CD4-positive, alpha-beta T cell treated with Interleukin-15 for 4 hours (primary cell): ENCODE data around the gene METTL13.
A peak's percentile ranks its signal among the peaks of the same experiment; 100 is the strongest.

Source experiments
- DNase-seq: peaks from one replicate; pipeline ENCODE4 v3.0.0-alpha.2; 2020; ENCODE audit warnings: low spot score

METTL13 gene

DNA sequence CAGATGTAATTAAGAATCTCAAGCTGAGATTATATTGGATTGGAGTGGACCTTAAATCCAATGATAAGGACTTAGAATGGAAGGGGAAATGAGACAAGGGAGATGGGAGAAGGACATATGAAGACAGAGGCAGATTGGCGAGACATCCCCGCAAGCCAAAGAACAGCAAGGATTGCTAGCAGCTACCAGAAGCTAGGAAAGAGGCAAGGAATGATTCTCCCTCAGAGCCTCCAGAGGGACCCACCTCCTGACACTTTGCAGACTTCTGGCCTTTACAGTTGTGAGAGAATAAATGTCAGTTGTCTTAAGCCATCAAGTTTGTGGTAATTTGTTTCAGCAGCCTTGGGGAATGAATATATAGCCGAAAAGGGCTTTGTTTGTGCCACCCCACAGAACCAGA, 20.7 kb downstream of the METTL13 start:
- DNase-seq, result no peak

DNA sequence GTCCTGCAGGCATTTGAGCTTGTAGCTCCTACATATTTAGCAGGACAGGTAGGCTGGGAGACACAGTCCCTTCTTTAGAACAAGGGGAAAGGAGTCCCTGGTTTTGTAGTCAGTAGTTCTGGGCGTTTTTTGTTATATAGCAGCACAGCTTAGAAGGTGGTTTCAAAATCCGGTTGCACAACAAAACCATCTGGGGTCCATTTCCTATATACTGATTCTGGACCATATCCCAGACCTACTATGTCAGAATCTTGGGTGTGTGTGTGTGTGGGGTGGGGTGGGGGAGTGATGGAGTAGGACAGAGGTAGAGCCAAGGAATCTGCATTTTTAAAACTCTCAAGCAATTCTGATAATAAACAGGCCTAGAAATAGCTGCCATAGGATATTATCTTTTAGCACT, 21.6 kb downstream of the METTL13 start:
- DNase-seq, result no peak

DNA sequence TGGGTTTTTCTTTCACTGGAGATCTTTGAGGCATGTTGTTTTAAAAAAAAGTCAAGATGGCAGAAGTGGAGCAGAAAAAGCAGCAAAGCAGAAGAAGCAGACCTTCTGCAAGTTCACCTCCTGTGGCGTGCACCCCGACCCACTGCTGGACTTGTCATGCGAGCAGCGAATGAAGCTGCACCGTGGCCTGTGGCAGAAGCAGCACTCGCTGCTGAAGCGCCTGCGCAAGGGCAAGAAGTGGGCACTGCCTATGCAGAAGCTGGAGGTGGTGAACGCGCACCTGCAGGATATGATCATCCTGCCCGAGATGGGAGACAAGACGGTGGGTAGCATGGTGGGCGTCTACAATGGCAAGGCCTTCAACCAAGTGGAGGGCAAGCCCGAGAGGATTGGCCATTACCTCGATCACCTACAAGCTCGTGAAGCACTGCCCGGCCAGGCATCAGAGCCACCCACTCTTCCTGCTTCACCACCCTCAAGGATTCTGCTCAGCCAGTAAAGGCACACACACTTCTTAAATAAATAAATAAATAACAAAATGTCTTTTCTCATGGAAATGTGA, 22.1 kb downstream of the METTL13 start:
- no peak for DNase-seq

DNA sequence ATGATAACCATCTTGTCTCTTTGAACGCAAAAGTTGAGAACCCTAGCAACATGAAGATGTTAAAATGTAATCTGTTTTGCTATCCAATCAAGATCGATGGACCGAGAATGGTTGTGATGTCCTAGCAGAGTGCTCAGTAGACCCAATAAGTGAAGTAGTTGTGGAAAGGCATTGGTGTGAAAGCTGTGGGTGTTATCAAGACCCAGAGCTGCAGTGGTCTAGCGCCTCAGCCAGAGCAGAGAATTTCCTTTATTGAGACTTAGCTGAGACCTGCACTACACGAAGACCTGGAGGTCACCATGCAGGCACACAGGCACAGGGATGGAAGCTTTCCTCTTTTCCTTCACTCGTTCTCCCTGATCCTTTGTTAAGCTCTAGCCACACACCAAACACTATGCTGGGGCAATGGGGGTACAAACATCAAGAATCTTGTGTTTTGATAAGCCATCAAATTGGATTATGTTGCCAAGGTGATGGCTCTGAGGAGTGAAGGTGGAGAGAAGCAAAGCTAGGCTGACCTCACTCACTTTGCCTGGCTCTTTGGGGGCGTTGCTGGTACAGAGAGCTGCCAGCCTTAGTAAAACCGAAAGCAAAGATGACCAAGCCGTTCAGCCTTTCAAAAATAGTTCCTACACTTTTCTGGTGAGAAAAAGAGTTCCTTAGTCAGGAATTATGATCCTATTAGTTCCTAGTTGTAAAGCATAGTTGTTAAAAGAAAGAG, 24.1 kb downstream of the METTL13 start:
- no peak for DNase-seq

DNA sequence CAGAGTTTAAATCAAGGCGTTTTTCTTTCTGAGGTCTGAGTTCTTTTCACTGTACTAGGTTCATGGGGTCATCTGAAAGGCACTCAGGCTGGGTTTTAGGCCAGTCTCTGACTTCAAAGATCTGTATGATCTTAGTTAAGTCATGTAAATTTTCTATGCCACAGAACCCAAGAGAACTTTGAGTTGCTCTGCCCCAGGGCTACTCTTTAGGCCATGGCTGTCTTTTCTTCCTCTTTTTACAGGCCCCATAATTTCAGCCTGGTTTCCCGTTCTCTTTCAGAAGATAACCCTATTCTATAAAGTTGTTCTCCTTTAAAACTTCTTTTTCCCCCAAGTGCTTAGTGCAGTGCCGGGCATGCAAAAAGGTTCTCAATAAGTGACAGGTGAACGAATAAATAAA, 26.1 kb downstream of the METTL13 start:
- DNase-seq, result no peak

DNA sequence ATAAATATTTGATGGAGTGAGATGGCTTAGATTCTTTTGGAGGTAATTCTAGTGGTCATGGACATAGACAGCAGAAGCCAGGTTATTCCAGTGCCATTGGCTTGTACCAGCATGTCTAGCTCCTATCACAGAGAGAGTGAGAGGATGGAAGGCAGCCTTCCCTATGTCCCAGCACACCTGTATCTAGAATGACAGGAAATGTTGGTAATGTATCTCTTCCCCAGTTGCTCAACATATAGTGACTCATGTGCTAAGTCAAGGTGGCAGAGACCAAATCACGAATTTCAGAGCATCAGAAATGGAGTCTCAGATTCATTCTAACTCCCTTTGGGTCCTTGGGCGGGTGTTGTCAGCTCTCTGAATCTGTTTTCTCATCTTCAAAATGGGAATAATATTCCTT, 28.4 kb downstream of the METTL13 start:
- no peak for DNase-seq

DNA sequence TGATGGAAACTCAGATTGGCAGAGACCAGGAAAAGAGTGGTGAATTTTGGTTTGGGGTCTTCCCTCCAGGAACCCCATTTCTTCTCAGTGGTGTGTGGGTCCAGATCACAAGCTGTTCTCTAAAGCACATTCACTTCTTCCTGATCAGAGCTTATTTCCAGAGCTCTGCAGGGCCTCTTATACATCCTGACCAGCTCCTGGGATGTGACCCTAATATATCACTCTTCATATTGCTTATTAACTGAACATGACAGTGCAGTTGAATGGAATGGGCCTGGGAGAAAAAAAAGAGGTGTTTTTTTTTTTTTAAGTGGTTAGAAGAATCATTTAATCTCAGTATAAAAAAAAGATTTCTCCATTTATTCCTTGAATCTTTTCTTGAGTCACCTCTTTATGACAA, 30.2 kb downstream of the METTL13 start:
- DNase-seq, result no peak

DNA sequence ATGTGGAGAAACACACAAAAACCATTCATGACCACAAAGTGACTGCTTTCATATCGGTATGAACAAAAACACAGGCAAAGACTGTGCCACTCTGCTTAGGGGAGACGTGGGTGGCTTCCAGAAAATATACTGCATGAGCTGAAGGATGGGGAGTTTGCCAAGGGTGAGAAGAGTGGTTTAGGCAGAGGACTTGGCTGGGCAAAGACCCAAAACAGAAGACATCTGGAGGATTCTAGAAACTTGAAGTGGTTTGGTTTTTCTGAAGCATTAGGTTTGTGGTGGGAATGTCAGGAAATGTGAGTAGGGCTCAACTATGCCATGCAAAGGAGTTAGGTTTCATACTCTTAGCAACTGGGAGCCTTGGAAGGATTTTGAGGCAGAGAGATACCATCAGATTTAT, 33.2 kb downstream of the METTL13 start:
- DNase-seq, result no peak

DNA sequence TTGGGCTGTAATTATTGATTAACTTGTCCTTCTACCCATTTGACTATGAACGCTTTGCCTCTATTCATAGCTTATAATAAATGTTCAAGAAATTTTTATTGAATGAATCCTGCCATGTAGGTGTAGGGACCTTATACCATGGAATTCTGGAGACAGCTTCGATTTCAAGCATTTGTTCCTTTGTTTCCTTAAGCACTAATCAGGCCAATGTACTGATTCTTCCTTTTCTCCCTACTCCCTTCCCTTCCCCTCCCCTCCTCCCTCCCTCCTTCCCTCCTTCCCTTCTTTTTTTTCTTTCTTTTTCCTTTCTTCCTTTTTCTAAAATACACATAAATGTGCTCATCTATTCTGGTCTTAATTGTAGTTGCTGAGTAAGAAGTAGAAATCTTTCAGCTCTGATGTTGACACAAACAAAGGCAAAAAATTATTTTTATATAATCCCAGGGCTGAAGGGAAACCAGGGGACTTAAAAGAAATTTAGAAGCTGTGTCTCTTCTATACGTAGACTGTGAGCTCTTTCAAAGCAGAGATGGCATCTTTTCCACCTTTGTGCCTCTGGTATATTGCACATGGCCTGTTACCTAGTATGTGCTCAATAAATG, 34.9 kb downstream of the METTL13 start:
- DNase-seq, result no peak

DNA sequence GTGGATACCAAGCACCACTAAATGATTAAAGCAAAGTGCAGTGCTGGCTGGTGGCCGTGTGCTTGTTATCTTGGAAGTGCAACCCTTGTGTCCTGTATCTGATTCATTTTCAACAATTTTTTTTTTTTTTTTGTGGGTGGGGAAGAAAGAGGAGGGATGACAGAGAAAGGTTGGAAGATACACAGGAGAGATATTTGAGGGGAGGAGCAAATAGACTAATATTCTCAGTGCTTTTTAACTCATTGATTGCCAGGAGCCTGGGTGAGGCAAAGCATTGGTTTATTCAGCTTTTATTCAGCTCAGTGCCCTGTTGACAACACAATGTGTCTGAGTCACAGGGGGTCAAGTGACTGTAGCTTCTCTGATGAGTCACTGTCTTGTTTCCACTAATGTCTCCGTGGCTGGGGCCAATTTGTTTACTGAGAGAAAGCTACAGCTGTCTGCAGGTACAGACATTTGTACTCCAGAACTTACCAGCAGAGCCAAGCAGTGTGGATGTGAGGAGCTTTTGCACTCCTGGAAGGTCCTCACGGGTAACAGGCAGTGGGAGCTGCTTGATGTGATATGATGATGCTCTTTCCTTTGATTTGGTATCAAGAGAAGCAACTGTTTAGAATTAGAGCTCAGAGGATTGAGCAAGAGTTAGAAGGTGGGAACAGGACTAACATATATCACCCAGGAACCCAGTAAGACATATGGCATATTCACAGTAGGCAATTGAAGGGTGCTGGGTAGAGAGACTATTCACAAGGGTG, 36.2 kb downstream of the METTL13 start:
- DNase-seq, result no peak

DNA sequence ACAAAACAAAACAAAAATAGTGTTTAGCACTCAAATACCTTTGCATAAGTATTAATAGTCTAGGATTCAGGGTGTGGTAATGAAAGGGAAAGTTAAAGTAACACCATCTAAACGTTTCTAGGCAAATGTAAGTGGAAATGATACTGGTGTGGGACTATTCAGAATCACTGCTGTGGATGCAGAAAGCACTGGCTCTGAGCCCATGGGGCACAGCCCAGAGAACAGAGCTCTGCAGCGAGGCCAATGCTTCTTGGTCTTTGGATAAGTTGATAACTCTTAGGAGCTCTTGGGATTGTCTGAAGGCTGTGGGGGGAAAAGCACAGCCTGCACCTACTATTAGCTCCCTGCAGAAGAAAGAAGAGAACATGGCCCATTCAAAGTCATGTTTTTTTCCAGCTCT, 38.5 kb downstream of the METTL13 start:
- no peak for DNase-seq

DNA sequence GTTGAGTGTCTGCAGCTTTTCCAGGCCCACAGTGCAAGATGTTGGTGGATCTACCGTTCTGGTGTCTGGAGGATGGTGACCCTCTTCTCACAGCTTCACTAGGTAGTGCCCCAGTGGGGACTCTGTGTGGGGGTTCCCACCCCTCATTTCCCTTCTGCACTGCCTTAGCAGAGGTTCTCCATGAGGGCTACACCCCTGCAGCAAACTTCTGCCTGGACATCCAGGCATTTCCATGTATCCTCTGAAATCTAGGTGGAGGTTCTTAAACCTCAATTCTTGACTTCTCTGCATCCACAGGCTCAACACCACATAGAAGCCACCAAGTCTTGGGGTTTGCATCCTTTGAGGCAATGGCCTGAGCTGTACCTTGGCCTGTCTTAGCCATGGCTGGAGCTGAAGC, 45.5 kb downstream of the METTL13 start:
- DNase-seq, result no peak

DNA sequence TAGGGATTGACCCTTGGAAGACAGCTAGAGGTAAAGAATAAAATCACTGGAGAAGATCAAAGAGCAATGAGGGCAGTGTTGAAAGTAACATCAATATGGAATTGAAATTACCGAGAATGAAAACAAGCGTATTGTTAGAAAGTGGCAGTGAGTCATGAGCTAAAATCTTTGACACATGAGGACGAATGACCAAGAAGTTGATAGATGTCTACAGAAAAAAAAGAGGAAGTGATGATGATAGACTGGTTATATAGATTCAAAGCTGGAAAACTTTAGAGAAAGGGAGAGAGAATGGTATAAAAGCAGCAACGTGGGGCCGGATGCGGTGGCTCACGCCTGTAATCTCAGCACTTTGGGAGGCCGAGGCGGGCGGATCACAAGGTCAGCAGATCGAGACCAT, 47.3 kb downstream of the METTL13 start:
- DNase-seq, result no peak

DNA sequence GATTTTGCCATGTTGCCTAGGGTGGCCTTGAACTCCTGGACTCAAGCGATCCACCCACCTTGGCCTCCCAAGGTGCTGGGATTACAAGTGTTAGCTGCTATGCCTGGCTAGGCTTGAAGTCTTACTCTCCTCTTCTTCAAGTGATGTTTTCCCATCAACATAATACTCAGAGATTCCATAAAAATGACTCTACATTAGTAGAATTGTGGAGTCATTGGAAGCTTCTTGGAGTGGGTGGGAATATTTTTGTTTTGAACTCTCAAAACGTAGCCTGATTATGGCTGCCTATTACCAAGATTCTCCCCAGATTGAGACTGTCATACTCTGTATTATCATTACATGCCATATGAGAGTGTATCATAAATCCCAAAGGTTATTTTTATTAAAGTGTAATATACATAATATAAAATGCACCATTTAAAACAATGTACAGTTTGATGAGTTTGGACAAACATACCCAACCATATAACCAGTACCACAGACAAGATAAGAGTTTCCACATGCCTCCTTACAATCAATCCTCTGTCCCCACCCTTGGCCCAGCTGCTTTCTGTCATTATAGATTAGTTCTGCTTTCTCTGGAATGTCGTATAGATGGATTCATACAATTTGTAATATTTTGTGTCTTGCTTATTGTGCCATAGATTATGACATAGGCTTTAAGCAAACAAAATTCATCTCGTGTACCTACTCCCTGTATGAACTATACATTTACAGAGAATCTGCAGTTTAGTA, 51.8 kb downstream of the METTL13 start:
- no peak for DNase-seq

DNA sequence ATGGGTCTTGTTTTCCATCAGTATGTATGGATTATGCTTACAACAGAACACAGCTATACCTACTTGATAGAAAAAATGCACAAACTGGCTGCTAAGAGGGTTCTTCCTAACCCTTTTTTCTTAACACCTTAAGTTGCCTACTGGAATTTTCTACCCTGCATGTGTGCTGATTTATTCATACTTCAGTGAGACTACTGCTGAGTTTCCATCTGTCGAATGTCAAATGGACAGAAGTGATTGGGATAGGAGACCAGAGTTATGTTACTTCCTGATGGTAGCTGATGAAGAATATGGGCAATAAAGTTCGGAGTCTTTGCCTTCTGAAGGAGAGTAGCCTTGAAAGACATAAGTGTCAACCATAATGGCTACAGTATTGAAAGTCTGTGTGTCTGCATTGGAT, 53.4 kb downstream of the METTL13 start:
- no peak for DNase-seq

DNA sequence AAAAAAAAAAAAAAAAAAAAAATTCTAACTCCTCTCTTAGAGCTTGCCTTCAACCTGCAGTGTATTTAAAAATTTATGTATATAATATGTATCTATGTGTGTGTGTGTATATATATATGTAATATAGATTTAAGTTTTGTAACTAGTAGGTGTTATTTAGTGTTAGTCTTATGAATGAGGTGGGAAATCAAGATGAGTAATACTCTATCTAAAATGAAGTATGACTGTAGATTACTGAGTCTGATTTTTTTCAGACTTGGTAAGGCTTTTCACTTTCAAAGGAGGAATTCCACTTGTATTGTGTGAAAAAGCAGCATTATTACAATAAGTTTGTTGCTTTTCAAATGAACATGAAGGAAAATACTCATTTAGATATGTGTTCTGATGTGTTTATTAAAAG, 54.4 kb downstream of the METTL13 start:
- DNase-seq, result no peak

DNA sequence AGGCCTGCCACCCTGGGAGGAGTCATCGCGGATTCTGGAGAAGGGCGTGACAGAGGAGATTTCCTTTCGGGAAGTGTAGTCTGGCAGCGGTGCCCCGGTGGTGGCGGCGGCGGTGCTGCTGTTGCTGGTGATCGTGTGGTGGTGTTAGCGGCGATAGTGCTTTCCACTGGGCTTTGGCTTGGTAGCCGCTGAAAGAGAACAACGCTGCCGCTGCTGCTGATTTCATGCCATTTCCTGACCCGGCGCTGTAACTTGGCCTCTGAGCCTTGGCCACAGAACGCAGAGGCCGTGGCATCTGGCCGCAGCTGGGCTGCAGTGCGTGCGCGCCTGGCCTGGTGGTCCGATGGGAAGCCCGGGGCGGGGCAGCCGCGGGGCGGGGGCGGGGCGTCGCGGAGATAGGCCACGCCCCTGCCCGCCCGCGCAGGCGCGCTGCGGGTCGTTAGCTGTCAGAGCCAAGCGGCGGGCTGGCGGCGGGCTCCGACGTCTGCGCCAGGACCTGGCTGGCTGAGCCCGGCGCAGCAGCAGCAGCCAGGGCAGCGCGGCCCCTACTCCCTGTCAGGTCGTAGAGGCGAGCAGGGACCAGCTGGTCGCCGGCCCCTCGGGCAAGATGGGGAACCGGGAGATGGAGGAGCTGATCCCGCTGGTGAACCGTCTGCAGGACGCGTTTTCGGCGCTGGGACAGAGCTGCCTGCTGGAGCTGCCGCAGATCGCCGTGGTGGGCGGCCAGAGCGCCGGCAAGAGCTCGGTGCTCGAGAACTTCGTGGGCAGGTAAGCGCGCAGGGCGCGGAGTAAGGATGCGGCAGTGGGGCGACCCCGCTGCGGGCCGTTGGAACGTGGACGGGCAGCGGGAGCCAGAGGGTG, 59.8 kb downstream of the METTL13 start, which contains the start of gene DNM3:
Gene DNM3, plus strand, starts transcription at position 449 of the 861 bp plus-strand sequence. Its CDS starts 159 bp downstream, at position 608.
- peak; percentile 73 for DNase-seq

DNA sequence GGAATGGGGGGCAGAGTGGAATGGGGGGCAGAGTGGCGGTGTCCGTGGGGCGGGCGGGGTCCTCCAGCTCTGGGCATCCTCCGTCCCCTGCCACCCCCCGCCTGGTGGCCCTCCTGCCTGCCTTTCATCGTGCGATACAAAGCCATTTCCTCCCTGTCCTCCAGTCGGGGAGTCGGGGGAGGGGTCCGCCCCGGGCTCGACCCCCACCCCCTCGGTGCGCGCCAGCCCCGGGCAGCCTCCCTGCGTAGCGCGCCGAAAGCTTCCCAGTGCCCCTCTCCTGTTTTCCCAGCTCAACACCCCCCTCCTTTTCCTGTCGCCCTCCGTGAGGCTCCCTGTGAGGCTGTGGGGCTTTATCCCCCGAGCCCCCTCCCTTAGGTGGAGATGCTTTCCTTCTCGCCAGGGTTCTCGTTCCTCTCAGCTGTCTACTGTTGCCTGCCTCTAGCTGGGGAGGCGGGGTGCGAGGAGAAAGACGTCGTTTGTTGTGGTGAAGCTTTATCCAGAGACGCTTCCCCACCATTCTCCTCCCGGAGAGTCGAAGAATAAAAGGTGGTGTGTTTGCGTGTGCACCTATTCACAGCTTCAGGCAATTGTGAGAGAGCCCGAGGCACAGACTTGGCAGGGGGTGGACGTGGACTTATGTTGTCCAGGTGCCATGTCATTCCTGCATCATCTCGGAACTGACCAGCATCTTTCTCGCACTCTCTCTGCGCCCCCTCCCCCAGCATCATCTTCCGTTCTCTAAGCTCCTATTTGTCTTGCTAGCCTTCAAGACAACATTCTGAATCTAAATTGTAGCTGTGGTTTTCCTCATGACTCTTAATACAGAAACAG, 60.7 kb downstream of the METTL13 start:
- DNase-seq, result no peak

DNA sequence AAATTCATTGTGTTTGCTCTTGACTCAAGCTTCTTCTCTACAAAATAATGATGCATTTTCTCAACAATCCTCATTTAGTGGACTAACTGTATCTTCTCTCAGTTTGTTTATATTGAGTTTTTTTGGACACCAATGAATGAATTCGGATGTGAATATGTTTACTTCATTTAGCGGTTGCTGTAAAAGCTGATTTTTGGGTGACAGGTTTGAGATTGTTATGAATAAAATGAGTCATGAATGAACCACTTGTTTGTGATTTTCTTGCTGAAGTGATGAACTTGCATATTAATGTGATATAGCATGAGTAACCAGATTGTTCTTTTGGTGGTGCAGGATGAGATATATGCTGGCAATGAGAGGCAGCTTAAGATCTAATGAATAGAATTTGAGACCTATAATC, 62.9 kb downstream of the METTL13 start:
- DNase-seq, result no peak

DNA sequence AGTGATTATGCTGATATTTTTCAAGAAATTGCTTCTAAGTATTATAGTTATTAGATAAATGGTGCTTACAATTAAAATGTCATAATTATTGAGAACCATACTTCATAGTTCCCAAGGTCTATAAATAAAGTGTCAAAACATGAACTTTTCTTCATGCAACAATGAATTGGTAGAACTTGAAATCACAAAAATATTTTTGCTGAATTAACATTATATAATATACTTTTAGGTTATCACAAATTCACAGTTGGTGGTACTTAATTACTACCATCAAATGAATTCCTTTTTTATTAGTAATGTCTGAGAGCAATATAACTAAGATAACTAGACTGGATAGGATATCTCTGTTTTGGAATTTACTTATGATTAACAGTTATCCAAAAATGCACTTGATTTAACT, 64.5 kb downstream of the METTL13 start:
- no peak for DNase-seq
